HCT116 (cell line): ENCODE data around the gene EMX1. TPM values are rescaled to one million over a fixed set of nuclear protein-coding genes. Genes with fewer than 3 reads are reported as not detected.

ENCODE experiments used
- ATAC-seq: fragments of 200-7000 bp; cut with Tn5 transposase; 2 replicates; pipeline ENCODE4 v1.9.1; 2020; ENCODE audit warnings: mild to moderate bottlenecking, moderate library complexity
- BruUV-seq: library from RNA; stranded (reverse); fragments of 400-500 nt; replicated peaks from 2 replicates; lab custom pipeline; 2021; lab: Mats Ljungman, UMichigan
- CTCF ChIA-PET: fragments of 300-600 bp; sonication (Branson Sonifier 250); formaldehyde crosslinking; loops from one replicate; lab custom pipeline; 2021; ENCODE audit warnings: antibody characterized with exemption; lab: Charles Lee
- POLR2A ChIA-PET: fragments of 300-600, 350-600 bp; sonication (Branson Sonifier 250); formaldehyde crosslinking; loops from one replicate; lab custom pipeline; 2021; ENCODE audit warnings: antibody characterized with exemption; lab: Charles Lee
- RAD21 ChIA-PET, 2 experiments: fragments of 300-600 bp; sonication (Branson Sonifier 250); formaldehyde crosslinking; loops; one replicate each; lab custom pipeline; 2023; ENCODE audit warnings: low total read pairs in 2 of 2; ENCODE audit not compliant: uncharacterized antibody in 2 of 2, unreplicated experiment in 2 of 2, low non-redundant PET in 1 of 2; lab: Charles Lee
- DNase-seq: peaks from one replicate; pipeline ENCODE4 v3.0.0-alpha.2; 2010; ENCODE audit warnings: low read depth, low spot score
- H2AFZ ChIP-seq: fragments of 200-600 bp; shearing (Covaris generic), sonication (generic); 2 replicates; pipeline ENCODE4 v1.6.1; 2017; ENCODE audit warnings: low read depth, mixed run types, mixed read lengths, antibody characterized with exemption, low read length; ENCODE audit not compliant: poor library complexity, severe bottlenecking
- H3K27ac ChIP-seq: 2 replicates; pipeline ENCODE4 v1.5.1; 2012; ENCODE audit warnings: low read depth, low read length
- H3K27me3 ChIP-seq: fragments of 200-600 bp; sonication (generic); 2 replicates; pipeline ENCODE4 v1.6.1; 2016; ENCODE audit warnings: mixed run types, low read length, mixed read lengths; ENCODE audit not compliant: insufficient read depth
- H3K36me3 ChIP-seq, 2 experiments: fragments of 200-500 bp in 1 of 2; fragments of 200-600 bp in 1 of 2; sonication (Bioruptor generic) in 1 of 2; sonication (generic) in 1 of 2; 2 replicates each; pipeline versions ENCODE4 v1.5.1 to v1.6.1; 2014 to 2016; ENCODE audit warnings: low read length in 2 of 2, inconsistent platforms in 1 of 2, mixed read lengths in 1 of 2, mixed run types in 1 of 2; ENCODE audit not compliant: insufficient read depth in 2 of 2, control insufficient read depth in 1 of 2
- H3K4me1 ChIP-seq, 2 experiments: fragments of 200-600 bp in 1 of 2; sonication (generic) in 1 of 2; 2 replicates each; pipeline versions ENCODE4 v1.5.1 to v1.6.1; 2012 to 2017; ENCODE audit warnings: low read length in 2 of 2, inconsistent platforms in 1 of 2, mild to moderate bottlenecking in 1 of 2, mixed read lengths in 1 of 2, mixed run types in 1 of 2, moderate library complexity in 1 of 2; ENCODE audit not compliant: insufficient read depth in 2 of 2, control insufficient read depth in 1 of 2
- H3K4me2 ChIP-seq: fragments of 200-600 bp; sonication (generic); 2 replicates; pipeline ENCODE4 v1.6.1; 2017; ENCODE audit warnings: mixed run types, low read length, mixed read lengths
- H3K4me3 ChIP-seq, 2 experiments: fragments of 200-600 bp in 1 of 2; sonication (generic) in 1 of 2; replicated peaks in 1 of 2; 2 replicates each; pipeline ENCODE4 v1.5.1; 2011 to 2016; ENCODE audit warnings: low read length in 2 of 2, control low read depth in 1 of 2, low read depth in 1 of 2, mild to moderate bottlenecking in 1 of 2, mixed read lengths in 1 of 2, mixed run types in 1 of 2
- H3K79me2 ChIP-seq: fragments of 200-600 bp; sonication (generic); 2 replicates; pipeline ENCODE4 v1.6.1; 2017; ENCODE audit warnings: mild to moderate bottlenecking, mixed run types, low read length, moderate library complexity, mixed read lengths; ENCODE audit not compliant: insufficient read depth
- H3K9ac ChIP-seq: fragments of 200-600 bp; sonication (generic); 2 replicates; pipeline ENCODE4 v1.6.1; 2016; ENCODE audit warnings: low read length, mixed read lengths
- H3K9me2 ChIP-seq: fragments of 200-600 bp; sonication (generic), shearing (Covaris generic); 2 replicates; pipeline ENCODE4 v1.6.1; 2017; ENCODE audit warnings: mixed run types, mild to moderate bottlenecking, moderate library complexity; ENCODE audit not compliant: insufficient read depth
- H3K9me3 ChIP-seq, 2 experiments: fragments of 200-500 bp in 1 of 2; fragments of 200-600 bp in 1 of 2; sonication (Bioruptor generic) in 1 of 2; sonication (generic) in 1 of 2; 2 replicates each; pipeline ENCODE4 v1.6.1; 2014 to 2017; ENCODE audit warnings: low read length in 2 of 2, mixed read lengths in 2 of 2, inconsistent platforms in 1 of 2, low read depth in 1 of 2, mild to moderate bottlenecking in 1 of 2, mixed run types in 1 of 2, moderate library complexity in 1 of 2; ENCODE audit not compliant: control insufficient read depth in 1 of 2, insufficient read depth in 1 of 2
- H4K20me1 ChIP-seq: fragments of 200-600 bp; sonication (generic), shearing (Covaris generic); 2 replicates; pipeline ENCODE4 v1.6.1; 2017; ENCODE audit warnings: mixed run types, mild to moderate bottlenecking, moderate library complexity; ENCODE audit not compliant: insufficient read depth
- CBX3 ChIP-seq: IDR thresholded peaks from 2 replicates; pipeline ENCODE4 v1.6.1; 2012; ENCODE audit warnings: low read depth
- EGR1 ChIP-seq: IDR thresholded peaks from 2 replicates; pipeline ENCODE4 v1.6.1; 2012; ENCODE audit warnings: low read depth
- ELF1 ChIP-seq: IDR thresholded peaks from 2 replicates; pipeline ENCODE4 v1.6.1; 2012; ENCODE audit warnings: low read depth, borderline replicate concordance
- EZH2 ChIP-seq: fragments of 200-600 bp; sonication (generic); IDR thresholded peaks from 2 replicates; pipeline ENCODE4 v1.6.1; 2017; ENCODE audit warnings: antibody characterized with exemption, mixed run types
- POLR2A ChIP-seq: IDR thresholded peaks from 2 replicates; pipeline ENCODE4 v1.7.0; 2011; ENCODE audit warnings: borderline replicate concordance; ENCODE audit not compliant: insufficient read depth, insufficient read length; ENCODE audit errors: extremely low read depth
- POLR2AphosphoS5 ChIP-seq: IDR thresholded peaks from 2 replicates; pipeline ENCODE4 v1.6.1; 2011; ENCODE audit warnings: mild to moderate bottlenecking, low read depth, low read length, moderate library complexity
- SRF ChIP-seq: IDR thresholded peaks from 2 replicates; pipeline ENCODE4 v1.6.1; 2012; ENCODE audit warnings: low read depth
- TCF7L2 ChIP-seq: IDR thresholded peaks from 2 replicates; pipeline ENCODE4 v1.7.0; 2011; ENCODE audit warnings: borderline replicate concordance, inconsistent platforms; ENCODE audit not compliant: insufficient read depth, insufficient read length; ENCODE audit errors: extremely low read depth
- ZFX ChIP-seq: fragments of 450-650 bp; IDR thresholded peaks from 2 replicates; pipeline ENCODE4 v1.6.1; 2017
- ZNF274 ChIP-seq: fragments of 200-500 bp; sonication (Bioruptor generic); IDR thresholded peaks from 2 replicates; pipeline ENCODE4 v1.6.1; 2014; ENCODE audit warnings: mild to moderate bottlenecking, low read depth, low read length, inconsistent platforms
- intact Hi-C: fragments of 100-400 bp; cut with micrococcal nuclease; formaldehyde crosslinking; loops from 2 replicates; pipeline ENCODE4 v1.10.0; 2022
- total RNA-seq: library from RNA; stranded (reverse); gene quantifications from one replicate; pipeline ENCODE4 v1.2.1, GENCODE V29; 2021; ENCODE audit not compliant: unreplicated experiment
- TF ChIP-seq, protein P1 (sequence below): IDR thresholded peaks from 2 replicates; pipeline ENCODE4 v1.6.1; 2012; ENCODE audit warnings: low read depth
- TF ChIP-seq, protein P2 (sequence below): IDR thresholded peaks from 2 replicates; pipeline ENCODE4 v1.6.1; 2011; ENCODE audit warnings: mild to moderate bottlenecking, low read length, moderate library complexity; ENCODE audit not compliant: insufficient replicate concordance; ENCODE audit errors: extremely low read depth
- TF ChIP-seq, protein P3 (sequence below): IDR thresholded peaks from 2 replicates; pipeline ENCODE4 v1.6.1; 2012
- TF ChIP-seq, protein P4 (sequence below), 3 experiments: fragments of 200-600 bp in 1 of 3; sonication (generic) in 1 of 3; IDR thresholded peaks in 2 of 3; conservative IDR thresholded peaks in 1 of 3; 2 replicates each; pipeline ENCODE4 v1.5.1; 2012 to 2017; ENCODE audit warnings: low read depth in 2 of 3, low read length in 2 of 3, antibody characterized with exemption in 1 of 3, borderline replicate concordance in 1 of 3, control low read depth in 1 of 3, mild to moderate bottlenecking in 1 of 3, mixed read lengths in 1 of 3, mixed run types in 1 of 3, moderate library complexity in 1 of 3; ENCODE audit not compliant: insufficient read depth in 1 of 3

The EMX1 gene
- total RNA-seq, 1 experiment from 2014 or later: 3.1 TPM

DNA sequence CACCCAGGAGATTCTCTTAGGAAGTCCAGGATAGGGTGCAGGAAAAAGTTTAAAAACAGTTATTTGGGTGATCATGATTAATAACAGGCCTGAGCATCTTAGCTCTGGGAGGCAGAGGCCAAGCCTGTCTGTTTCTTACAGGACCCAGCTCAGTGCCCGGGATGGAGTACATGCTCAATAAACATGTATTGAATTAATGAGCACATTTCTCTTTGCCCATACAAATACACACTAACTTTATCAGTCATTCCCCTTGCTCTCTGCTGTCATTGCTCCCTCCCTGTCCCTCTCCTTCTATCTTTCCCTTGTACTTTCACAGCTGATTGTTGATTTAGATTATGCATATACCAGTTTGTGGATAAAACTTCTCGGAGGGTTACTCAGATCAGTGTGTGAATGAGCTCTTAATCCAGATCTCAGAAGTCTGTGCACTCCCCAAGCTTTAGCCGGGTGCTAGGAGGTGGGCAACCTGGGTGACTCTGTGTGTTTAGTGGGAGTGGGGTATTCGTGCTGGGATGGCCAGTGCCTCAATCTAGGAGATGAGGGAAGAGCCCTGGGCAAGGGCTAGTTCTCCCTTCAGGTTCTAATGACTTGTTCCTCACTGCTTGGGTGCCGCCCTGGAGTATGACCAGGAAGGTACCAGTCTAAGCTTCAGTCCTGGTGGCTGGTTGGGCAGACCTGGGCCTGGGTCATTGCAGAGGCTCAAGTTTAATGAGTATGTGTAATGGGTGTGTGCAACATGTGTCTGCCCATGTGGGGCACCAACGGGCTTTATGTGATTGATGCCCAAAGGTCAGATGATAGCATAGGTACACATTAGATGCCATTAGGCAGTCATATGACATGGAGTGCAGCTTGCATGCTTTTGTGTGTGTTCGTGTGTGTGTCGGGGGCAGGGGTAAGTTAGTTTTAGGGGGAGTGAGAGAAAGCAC is 10.6 kb downstream of the EMX1 start (continued):
- TF ChIP-seq, protein P1, sequence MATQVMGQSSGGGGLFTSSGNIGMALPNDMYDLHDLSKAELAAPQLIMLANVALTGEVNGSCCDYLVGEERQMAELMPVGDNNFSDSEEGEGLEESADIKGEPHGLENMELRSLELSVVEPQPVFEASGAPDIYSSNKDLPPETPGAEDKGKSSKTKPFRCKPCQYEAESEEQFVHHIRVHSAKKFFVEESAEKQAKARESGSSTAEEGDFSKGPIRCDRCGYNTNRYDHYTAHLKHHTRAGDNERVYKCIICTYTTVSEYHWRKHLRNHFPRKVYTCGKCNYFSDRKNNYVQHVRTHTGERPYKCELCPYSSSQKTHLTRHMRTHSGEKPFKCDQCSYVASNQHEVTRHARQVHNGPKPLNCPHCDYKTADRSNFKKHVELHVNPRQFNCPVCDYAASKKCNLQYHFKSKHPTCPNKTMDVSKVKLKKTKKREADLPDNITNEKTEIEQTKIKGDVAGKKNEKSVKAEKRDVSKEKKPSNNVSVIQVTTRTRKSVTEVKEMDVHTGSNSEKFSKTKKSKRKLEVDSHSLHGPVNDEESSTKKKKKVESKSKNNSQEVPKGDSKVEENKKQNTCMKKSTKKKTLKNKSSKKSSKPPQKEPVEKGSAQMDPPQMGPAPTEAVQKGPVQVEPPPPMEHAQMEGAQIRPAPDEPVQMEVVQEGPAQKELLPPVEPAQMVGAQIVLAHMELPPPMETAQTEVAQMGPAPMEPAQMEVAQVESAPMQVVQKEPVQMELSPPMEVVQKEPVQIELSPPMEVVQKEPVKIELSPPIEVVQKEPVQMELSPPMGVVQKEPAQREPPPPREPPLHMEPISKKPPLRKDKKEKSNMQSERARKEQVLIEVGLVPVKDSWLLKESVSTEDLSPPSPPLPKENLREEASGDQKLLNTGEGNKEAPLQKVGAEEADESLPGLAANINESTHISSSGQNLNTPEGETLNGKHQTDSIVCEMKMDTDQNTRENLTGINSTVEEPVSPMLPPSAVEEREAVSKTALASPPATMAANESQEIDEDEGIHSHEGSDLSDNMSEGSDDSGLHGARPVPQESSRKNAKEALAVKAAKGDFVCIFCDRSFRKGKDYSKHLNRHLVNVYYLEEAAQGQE: no peak

DNA sequence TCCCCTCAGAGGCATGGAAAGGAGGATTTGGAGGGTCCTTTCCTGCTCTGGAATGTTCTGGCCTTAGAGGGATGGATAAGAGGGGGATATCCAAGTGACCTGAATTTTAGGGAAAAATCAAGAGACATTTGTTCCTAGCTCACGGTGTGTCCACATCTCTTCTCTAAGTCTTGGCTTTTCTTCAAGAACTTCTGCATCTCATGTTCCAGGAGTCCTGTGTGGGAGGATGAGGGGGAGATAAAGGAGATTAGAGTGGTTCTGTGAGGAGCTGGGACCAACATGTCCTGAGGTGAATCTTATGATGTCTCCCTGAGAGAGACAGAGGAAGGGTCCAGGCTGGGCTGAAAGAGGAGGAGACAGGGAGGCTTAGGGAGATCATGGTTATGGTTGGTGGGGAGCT is 11.7 kb downstream of the EMX1 start:
- intact Hi-C loops: no loop called here
- Histone ChIP-seq H3K9me3 (no peaks in the 10 kb centered on the region), H3K9ac (no peak overlapping the region), H3K9me2 (no peaks in the 10 kb centered on the region), H2AFZ (no peak overlapping the region), H3K4me3 (no peak overlapping the region), H4K20me1 (no peaks in the 10 kb centered on the region), H3K4me1 (peaks cover 2 to 17% of the 10 kb centered on the region in 2 experiments; a peak in 2 of 4 replicates), H3K36me3 (no peaks in the 10 kb centered on the region), H3K27ac (no peak overlapping the region), H3K4me2 (no peak overlapping the region), H3K27me3 (no peaks in the 10 kb centered on the region), H3K79me2 (no peaks in the 10 kb centered on the region)
- no peak for DNase-seq
- RAD21 ChIA-PET: no interaction called here
- CTCF ChIA-PET: interaction anchor here (1.1 kb wide), 1 partner anchor 248 kb away, joined by 3 read pairs; no protein-coding TSS in a partner anchor
- no peak for ATAC-seq
- TF ChIP-seq POLR2A: no peak
- no peak for TF ChIP-seq TCF7L2
- TF ChIP-seq, protein P2, sequence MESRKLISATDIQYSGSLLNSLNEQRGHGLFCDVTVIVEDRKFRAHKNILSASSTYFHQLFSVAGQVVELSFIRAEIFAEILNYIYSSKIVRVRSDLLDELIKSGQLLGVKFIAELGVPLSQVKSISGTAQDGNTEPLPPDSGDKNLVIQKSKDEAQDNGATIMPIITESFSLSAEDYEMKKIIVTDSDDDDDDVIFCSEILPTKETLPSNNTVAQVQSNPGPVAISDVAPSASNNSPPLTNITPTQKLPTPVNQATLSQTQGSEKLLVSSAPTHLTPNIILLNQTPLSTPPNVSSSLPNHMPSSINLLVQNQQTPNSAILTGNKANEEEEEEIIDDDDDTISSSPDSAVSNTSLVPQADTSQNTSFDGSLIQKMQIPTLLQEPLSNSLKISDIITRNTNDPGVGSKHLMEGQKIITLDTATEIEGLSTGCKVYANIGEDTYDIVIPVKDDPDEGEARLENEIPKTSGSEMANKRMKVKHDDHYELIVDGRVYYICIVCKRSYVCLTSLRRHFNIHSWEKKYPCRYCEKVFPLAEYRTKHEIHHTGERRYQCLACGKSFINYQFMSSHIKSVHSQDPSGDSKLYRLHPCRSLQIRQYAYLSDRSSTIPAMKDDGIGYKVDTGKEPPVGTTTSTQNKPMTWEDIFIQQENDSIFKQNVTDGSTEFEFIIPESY: no peak
- TF ChIP-seq ZNF274: no peak
- TF ChIP-seq, protein P3, sequence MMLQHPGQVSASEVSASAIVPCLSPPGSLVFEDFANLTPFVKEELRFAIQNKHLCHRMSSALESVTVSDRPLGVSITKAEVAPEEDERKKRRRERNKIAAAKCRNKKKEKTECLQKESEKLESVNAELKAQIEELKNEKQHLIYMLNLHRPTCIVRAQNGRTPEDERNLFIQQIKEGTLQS: no peak
- TF ChIP-seq POLR2AphosphoS5: no peak
- TF ChIP-seq, protein P4, sequence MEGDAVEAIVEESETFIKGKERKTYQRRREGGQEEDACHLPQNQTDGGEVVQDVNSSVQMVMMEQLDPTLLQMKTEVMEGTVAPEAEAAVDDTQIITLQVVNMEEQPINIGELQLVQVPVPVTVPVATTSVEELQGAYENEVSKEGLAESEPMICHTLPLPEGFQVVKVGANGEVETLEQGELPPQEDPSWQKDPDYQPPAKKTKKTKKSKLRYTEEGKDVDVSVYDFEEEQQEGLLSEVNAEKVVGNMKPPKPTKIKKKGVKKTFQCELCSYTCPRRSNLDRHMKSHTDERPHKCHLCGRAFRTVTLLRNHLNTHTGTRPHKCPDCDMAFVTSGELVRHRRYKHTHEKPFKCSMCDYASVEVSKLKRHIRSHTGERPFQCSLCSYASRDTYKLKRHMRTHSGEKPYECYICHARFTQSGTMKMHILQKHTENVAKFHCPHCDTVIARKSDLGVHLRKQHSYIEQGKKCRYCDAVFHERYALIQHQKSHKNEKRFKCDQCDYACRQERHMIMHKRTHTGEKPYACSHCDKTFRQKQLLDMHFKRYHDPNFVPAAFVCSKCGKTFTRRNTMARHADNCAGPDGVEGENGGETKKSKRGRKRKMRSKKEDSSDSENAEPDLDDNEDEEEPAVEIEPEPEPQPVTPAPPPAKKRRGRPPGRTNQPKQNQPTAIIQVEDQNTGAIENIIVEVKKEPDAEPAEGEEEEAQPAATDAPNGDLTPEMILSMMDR (IDR thresholded peaks at IDR 0.05 in 2 of 3, conservative IDR thresholded peaks at IDR 0.05 in 1 of 3; ENCODE audit: borderline replicate concordance in 1 of 3, insufficient read depth in 1 of 3, low read depth in 2 of 3, low read length in 2 of 3): no peak
- TF ChIP-seq ELF1: no peak
- TF ChIP-seq EGR1: no peak
- TF ChIP-seq EZH2: no peak
- no peak for TF ChIP-seq SRF
- TF ChIP-seq CBX3: no peak
- no peak for TF ChIP-seq ZFX
- POLR2A ChIA-PET: no interaction called here
- BruUV-seq: no TSS peak
